Neuron (in vitro differentiated cells): ENCODE measurements around the gene A4GNT.
"Not testable (repeated sequence)": the region's sequence is repeated elsewhere in the genome, so short reads cannot be mapped to it uniquely, and the experiment has no call there.

Experiments used
- H2AFZ ChIP-seq: one replicate; pipeline ENCODE4 v1.6.1; 2013; ENCODE audit warnings: low read depth, mild to moderate bottlenecking, inconsistent platforms, low read length, moderate library complexity
- H3K27me3 ChIP-seq: one replicate; pipeline ENCODE4 v1.6.1; 2013; ENCODE audit warnings: low read length; ENCODE audit not compliant: insufficient read depth
- H3K36me3 ChIP-seq: one replicate; pipeline ENCODE4 v1.6.1; 2013; ENCODE audit warnings: low read length; ENCODE audit not compliant: insufficient read depth
- H3K4me1 ChIP-seq: one replicate; pipeline ENCODE4 v1.6.1; 2013; ENCODE audit warnings: low read length; ENCODE audit not compliant: insufficient read depth
- H3K4me3 ChIP-seq: 2 replicates; pipeline ENCODE4 v1.5.1; 2013; ENCODE audit warnings: mild to moderate bottlenecking, low read length, moderate library complexity
- H3K9me3 ChIP-seq: one replicate; pipeline ENCODE4 v1.6.1; 2013; ENCODE audit warnings: low read length

A4GNT gene

DNA sequence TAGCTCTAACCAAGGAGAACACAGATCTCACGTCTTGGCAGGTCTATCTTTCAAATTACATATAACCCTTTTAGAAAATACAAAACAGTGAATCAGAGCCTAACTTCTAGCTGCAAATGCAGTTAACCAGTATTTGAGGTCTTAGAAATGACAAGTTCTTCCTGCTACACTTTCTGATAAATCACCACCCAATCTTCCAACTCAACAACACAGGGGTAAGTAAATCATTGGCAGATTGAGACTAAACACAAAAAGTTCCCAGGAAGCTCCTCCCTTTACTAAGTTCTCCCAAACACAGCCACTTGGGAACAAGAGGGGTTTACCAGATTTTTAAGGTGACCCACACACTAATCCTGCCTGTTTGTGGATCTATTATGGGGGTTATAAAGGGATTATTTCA lies at the start of gene A4GNT:
Gene A4GNT, minus strand, starts transcription at position 152 of the 400 bp plus-strand sequence. CDS start 1,134 bp downstream, outside the sequence.
- H3K36me3 ChIP-seq: no peaks in the 10 kb centered on the region
- H3K9me3 ChIP-seq: no peaks in the 10 kb centered on the region
- peaks cover 8% of the 10 kb centered on the region for H3K4me1 ChIP-seq
- H2AFZ ChIP-seq: no peak within 1 kb of the TSS
- H3K4me3 ChIP-seq: no peak within 1 kb of the TSS
- H3K27me3 ChIP-seq: peaks cover 7% of the 10 kb centered on the region

GRCh38 chr3:138180375-138181029 lies 48.3 kb upstream of the A4GNT start:
- no peaks in the 10 kb centered on the region for H3K36me3 ChIP-seq

DNA sequence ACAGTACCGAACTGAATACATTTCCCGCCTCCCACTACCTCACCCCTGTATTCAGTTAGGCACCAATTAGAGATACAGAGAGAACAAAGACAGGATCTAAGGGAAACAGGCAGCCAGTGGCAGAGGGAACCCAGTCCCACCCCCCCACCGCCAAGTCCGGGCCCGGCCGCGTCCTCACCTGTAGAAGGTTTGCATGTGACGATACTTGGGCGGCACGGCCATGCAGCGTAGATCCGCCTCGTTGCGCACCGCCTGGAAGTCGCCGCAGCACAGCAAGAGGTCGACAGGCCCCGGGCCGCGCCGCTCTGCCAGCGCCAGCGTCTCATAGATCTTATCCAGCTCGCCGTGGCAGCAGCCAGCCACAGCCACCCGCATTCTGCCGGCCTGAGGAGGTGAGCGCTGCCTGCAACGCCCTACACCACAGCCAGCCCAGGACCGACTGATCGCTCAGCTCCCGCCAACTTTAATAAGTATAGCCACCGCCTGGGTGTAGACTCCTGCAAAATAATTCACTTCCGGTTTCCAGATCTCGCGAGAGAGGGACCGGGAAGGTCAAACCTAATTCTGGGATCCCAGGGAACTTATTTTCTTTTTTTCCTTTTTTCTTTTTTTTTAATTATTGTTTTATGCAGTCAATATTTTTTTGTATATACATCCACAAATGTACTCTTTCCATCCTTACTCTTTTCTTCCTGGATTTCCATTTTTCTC lies 42.4 kb upstream of the A4GNT start, which contains the start of gene DBR1:
Gene DBR1, minus strand, starts transcription at position 501 of the 711 bp plus-strand sequence. Its CDS starts 126 bp downstream, at position 375.
- H3K36me3 ChIP-seq: peaks cover 27% of the 10 kb centered on the region
- no peaks in the 10 kb centered on the region for H3K9me3 ChIP-seq
- H3K4me3 ChIP-seq: peak within 1 kb of the TSS; percentile 80
- H3K27me3 ChIP-seq: no peaks in the 10 kb centered on the region
- H3K4me1 ChIP-seq: peaks cover 6% of the 10 kb centered on the region
- peak within 1 kb of the TSS; percentile 67 for H2AFZ ChIP-seq

More at GRCh38 chr3:138180375-138181029, 48.3 kb upstream of the A4GNT start:
- Histone ChIP-seq H2AFZ (no peak overlapping the region), H3K27me3 (no peaks in the 10 kb centered on the region), H3K4me3 (no peak overlapping the region), H3K4me1 (no peaks in the 10 kb centered on the region), H3K9me3 (no peaks in the 10 kb centered on the region)

DNA sequence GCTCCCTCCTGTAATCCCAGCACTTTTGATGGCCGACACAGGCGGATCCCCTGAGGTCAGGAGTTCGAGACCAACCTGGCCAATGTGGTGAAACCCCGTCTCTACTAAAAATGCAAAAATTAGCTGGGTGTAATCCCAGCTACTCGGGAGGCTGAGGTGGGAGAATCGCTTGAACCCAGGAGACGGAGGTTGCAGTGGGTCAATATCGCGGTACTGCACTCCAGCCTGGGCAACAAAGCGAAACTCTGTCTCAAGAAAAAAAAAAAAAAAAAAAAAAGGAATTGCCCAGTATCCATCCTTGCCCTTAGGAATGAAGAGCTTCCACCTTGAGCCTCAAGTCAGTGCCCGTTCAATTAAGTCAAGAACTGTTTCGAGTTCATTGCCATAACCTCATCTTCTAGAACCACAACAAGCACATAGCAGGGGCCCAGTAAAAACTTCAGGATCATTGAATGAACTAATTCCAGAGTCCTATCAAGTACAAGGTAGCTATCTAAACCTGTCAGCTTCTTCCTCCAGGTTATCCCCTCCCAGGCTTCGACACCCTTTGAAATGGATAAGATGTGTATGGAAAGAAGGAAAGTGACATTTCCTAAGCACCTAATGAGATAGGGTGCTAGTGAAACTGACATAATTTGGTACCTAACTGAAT lies 41.7 kb upstream of the A4GNT start:
- H3K36me3 ChIP-seq: peaks cover 34% of the 10 kb centered on the region
- peak overlapping the region; percentile 80 for H3K4me3 ChIP-seq
- H3K9me3 ChIP-seq: no peaks in the 10 kb centered on the region
- no peaks in the 10 kb centered on the region for H3K27me3 ChIP-seq
- peak overlapping the region; percentile 67 for H2AFZ ChIP-seq
- H3K4me1 ChIP-seq: peaks cover 6% of the 10 kb centered on the region

GRCh38 chr3:138172625-138173024 lies 40.4 kb upstream of the A4GNT start:
- no peaks in the 10 kb centered on the region for H3K9me3 ChIP-seq
- H3K27me3 ChIP-seq: no peaks in the 10 kb centered on the region
- H3K36me3 ChIP-seq: peaks cover 46% of the 10 kb centered on the region
- no peak overlapping the region for H3K4me3 ChIP-seq
- H3K4me1 ChIP-seq: peaks cover 6% of the 10 kb centered on the region
- no peak overlapping the region for H2AFZ ChIP-seq

GRCh38 chr3:138165061-138165460 lies 32.9 kb upstream of the A4GNT start:
- Histone ChIP-seq H3K4me1 (no peaks in the 10 kb centered on the region), H3K4me3 (no peak overlapping the region), H3K36me3 (peaks cover 74% of the 10 kb centered on the region), H3K27me3 (no peaks in the 10 kb centered on the region), H3K9me3 (no peaks in the 10 kb centered on the region), H2AFZ (no peak overlapping the region)

- Histone ChIP-seq H3K27me3 (no peaks in the 10 kb centered on the region), H3K36me3 (peaks cover 12% of the 10 kb centered on the region), H3K4me1 (no peaks in the 10 kb centered on the region), H2AFZ (no peak overlapping the region), H3K9me3 (no peaks in the 10 kb centered on the region), H3K4me3 (no peak overlapping the region)
These were observed 25.6 kb upstream of the A4GNT start for GRCh38 chr3:138157743-138158142.

DNA sequence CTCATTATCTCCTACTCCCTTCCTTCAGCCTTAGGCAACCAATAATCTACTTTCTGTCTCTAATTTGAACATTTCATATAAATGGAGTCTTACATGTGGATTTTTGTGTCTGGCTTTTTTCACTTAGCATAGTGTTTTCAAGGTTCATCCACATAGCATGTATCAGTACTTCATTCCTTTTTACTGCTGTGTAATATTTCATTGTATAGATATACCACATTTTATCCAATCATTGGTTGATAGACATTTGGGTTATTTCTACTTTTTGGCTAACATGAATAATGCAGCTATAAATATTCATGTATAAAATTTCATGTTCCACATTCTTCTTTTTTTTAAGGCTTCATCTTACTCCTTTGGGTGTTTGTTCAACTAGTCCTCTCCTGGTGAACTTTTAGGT lies 22.3 kb upstream of the A4GNT start:
- Histone ChIP-seq H2AFZ (no peak overlapping the region), H3K36me3 (no peaks in the 10 kb centered on the region)

DNA sequence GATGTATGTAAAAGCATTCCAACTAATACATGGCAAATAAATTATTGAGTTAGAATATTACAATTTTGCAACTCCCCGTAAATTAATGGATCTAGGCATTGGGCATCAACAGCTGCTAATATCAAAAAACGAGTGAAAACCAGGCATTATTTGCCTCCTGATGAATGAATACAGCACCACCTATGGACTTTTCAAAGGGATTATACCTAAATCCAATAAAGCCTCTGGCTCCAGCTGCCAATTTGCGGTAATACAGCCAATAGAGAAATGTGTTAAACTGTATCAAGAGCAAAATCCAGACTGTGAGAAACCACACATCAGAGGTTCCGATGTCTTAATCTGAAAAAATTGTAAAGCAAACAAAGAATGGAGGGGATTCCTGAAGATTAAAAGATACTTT lies 16.3 kb upstream of the A4GNT start:
- no peak overlapping the region for H3K4me3 ChIP-seq
- H3K4me1 ChIP-seq: no peaks in the 10 kb centered on the region
- no peaks in the 10 kb centered on the region for H3K27me3 ChIP-seq
- H2AFZ ChIP-seq: no peak overlapping the region
- no peaks in the 10 kb centered on the region for H3K36me3 ChIP-seq
- no peaks in the 10 kb centered on the region for H3K9me3 ChIP-seq

More for the DNA sequence above, 22.3 kb upstream of the A4GNT start:
- H3K4me3 ChIP-seq: no peak overlapping the region
- H3K4me1 ChIP-seq: no peaks in the 10 kb centered on the region
- H3K27me3 ChIP-seq: no peaks in the 10 kb centered on the region
- H3K9me3 ChIP-seq: no peaks in the 10 kb centered on the region

DNA sequence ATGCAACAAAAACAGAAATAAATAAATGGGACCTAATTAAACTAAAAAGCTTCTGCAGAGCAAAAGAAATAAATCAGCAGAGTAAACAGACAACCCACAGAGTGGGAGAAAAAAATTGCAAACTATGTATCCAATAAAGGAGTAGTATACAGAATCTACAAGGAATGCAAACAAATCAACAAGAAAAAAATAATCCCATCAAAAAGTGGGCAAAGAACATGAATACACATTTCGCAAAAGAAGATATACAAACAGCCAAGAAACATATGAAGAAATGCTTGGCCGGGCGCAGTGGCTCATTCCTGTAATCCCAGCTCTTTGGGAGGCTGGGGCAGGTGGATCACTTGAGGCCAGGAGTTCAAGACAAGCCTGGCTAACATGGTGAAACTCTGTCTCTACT lies 10.0 kb upstream of the A4GNT start:
- not testable (repeated sequence) for H3K4me3 ChIP-seq, H2AFZ ChIP-seq, H3K4me1 ChIP-seq, H3K36me3 ChIP-seq, H3K9me3 ChIP-seq, H3K27me3 ChIP-seq

DNA sequence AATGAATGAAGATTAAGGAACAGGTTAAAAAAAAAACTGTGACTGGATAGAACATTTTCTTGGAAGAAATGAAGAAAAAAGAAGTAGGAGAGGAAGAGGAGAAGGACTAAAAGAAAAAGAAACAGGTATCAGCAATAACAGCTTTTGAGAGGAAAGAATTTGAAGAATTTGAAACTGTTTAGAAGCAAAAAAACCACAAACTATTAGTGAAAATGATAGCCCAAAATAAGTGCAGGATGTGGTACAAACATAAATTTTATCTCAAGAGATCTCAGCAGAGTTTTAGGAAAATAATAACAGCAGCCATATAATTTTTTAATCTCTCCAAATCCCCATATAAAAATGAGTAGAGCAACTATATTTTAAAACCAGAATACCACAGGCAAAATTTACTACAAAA lies 8.8 kb upstream of the A4GNT start:
- no peak overlapping the region for H3K4me3 ChIP-seq
- peaks cover 3% of the 10 kb centered on the region for H3K4me1 ChIP-seq
- H3K9me3 ChIP-seq: no peaks in the 10 kb centered on the region
- H3K27me3 ChIP-seq: no peaks in the 10 kb centered on the region
- no peak overlapping the region for H2AFZ ChIP-seq
- H3K36me3 ChIP-seq: no peaks in the 10 kb centered on the region

- Histone ChIP-seq H2AFZ (no peak overlapping the region), H3K4me1 (peaks cover 8% of the 10 kb centered on the region), H3K36me3 (no peaks in the 10 kb centered on the region), H3K4me3 (no peak overlapping the region), H3K27me3 (no peaks in the 10 kb centered on the region), H3K9me3 (no peaks in the 10 kb centered on the region)
These were observed 7.5 kb upstream of the A4GNT start for GRCh38 chr3:138139691-138140090.

- Histone ChIP-seq H3K27me3 (peaks cover 4% of the 10 kb centered on the region), H3K4me1 (peaks cover 8% of the 10 kb centered on the region), H2AFZ (no peak overlapping the region), H3K36me3 (no peaks in the 10 kb centered on the region), H3K4me3 (no peak overlapping the region), H3K9me3 (no peaks in the 10 kb centered on the region)
These were observed 5.7 kb upstream of the A4GNT start for GRCh38 chr3:138137861-138138260.
